GM08714 (cell line): ENCODE measurements around the gene CD244.

Experiments used
- H3K4me3 ChIP-seq: fragments of 200-500 bp; sonication (Bioruptor generic); 2 replicates; pipeline ENCODE4 v1.5.1; 2014; ENCODE audit warnings: mild to moderate bottlenecking, low read length, inconsistent platforms
- ZNF274 ChIP-seq: IDR thresholded peaks from 2 replicates; pipeline ENCODE4 v1.6.1; 2012; ENCODE audit warnings: mild to moderate bottlenecking, low read depth, low read length

The CD244 gene

DNA sequence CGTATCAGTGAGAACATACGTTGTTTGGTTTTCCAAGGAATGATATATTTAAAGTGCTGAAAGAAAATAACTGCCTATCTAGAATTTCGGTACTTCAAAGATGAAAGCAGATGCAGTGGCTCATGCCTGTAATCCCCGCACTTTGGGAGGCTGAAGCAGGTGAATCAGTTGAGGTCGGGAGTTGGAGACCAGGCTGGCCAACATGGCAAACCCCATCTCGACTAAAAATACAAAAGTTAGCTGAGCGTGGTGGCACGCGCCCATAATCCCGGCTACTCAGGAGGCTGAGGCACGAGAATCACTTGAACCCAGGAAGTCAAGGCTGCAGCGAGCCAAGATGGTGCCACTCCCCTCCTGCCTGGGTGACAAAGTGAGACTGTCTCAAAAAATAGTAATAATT lies 16.4 kb downstream of the CD244 start:
- H3K4me3 ChIP-seq, result no peak overlapping the region
- no peak for TF ChIP-seq ZNF274

DNA sequence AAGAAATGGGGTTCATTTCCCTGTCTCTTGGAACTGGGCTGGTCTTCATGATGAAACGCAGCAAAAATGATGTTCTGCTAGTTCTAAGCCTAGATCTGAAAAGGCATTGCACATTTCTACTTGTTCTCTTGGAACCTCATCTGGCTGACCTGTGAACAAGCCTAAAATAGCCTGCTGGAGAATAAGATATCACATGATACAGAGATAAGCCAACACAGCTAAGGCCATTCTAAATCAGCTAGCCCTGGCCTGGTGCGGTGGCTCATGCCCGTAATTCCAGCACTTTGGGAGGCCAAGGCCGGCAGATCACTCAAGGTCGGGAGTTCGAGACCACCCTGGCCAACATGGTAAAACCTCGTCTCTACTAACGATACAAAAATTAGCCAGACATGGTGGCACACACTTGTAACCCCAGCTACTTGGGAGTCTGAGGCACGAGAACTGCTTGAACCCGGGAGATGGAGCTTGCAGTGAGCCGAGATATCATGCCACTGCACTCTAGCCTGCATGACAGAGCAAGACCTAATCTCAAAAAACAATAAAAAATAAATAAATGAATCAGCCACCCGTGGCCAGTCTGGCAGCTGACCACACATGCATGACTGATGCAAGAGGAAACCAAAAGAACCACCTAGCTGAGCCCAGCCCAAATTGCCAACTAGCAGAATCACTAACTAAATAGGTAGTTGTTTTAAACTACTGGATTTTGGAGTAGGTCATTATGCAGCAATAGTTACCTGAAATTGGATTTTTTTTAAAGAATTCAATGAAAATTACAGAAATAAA lies 18.0 kb downstream of the CD244 start:
- no peak overlapping the region for H3K4me3 ChIP-seq
- TF ChIP-seq ZNF274, result no peak

DNA sequence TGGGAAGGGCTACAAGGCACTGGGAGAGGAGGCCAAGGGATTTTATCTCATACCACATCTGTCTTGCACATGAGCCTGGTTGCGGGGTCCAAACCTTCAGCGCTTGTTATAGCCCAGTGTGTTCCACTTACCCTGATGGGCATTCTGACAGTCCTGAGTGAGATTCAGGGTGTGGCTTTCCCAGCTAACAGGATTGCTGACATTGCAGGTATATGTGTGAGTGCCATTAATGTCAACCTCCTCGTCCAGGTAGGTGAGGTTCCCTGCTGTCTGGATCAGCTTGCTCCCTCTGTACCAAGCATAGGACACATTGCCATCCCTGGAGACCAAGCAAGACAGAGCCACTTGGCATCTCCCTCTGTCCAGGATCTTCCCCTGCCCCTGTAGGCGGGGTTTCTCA lies 21.6 kb downstream of the CD244 start:
- TF ChIP-seq ZNF274, result no peak
- H3K4me3 ChIP-seq, result no peak overlapping the region

DNA sequence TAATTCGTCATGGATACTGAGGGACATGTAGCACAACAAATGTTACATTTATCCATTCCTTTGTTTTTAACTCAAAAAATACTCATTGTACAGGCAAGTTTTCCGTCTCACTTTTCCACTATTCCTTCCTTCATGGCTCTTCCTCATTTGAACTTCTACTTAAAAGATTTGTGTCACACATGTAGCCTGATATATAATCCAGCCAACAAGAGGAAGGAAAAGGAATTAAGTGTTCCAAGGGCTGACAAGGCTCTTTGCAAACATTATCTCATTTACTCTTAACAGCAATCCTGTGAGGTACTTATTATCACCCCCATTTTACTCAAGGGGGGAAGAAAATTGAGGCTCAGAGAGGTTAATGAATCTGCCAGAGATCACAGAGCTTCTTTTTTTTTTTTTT lies 22.9 kb downstream of the CD244 start:
- no peak overlapping the region for H3K4me3 ChIP-seq
- no peak for TF ChIP-seq ZNF274

DNA sequence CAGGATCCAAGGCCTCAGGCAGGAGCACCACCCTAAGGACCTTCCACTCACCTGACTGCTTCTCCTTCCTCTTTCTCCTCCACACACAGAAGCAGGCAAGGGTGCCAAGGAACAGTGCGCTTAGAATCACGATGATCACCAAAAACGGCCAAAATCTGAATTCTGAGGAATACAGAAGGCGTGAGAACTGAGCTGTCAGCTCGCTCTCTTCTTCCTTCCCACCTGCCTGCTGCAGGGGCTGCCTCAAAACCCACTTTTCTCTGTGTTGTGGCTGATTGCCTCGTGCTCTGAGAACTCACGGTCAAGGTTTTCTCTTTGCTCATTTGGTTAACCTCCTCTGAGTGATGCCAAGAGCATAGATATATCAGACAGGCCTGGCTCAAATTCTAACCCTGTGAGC lies 23.8 kb downstream of the CD244 start:
- H3K4me3 ChIP-seq, result no peak overlapping the region
- TF ChIP-seq ZNF274, result no peak

DNA sequence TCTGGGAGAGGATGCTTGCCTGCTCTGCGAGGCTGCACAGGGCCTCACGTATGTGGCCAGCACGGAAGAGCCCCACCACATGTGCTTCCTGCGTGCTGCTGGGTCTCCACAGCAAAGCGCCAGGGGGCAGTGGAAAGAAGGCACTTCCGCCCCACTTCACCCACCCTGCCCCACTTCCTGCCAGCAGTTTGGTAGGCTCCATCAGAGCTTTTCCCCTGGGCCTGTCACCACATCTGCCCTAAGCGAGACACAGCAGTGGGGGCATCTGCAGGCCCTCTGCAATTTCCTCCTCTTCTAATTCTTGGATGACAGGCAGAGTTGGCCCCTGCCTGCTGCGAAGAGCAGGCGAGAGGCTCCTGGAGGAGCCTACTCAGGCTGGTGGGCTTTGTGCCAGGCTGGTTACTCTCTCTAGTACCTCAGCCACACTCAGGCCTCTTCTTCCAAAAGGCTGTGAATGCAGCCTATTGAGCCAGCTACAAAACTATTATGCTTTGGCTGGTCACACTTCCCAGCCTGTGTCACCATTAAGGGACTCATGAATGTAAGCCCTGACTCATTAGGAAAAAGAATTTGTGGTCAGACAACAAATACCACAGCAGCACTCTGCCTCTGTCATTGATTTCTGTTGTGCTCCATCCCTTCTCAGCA lies 25.0 kb downstream of the CD244 start:
- H3K4me3 ChIP-seq, result peak overlapping the region; percentile 5; the same call in 1 of the 2 replicates
- no peak for TF ChIP-seq ZNF274

DNA sequence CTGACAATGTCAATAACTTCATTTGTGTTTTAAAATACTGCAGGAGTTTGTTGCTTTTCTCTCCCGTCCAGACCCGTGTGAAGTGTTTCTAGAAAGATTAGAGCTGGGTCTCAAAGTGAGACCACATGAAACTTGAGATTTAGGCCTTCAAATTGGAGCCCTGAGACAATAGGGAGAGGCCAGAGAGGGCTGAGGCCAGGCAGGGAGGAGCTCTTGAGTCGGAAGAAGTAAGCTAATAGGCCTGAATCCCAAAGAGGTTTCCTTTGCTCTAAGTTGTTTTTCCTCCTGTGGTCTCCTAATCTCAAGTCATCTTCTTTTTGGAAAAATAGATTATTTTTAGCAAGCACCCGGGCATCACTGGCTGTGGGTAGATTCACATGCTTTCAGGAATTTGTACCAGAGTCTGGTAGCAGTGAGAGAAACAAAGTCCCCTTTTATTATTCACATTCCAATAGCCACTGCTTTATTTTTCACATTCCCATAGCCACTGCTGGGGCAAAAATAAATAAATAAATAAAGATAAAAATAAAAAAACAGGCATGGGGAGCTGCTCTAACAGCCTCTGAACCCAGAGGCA lies 25.6 kb downstream of the CD244 start:
- no peak overlapping the region for H3K4me3 ChIP-seq
- TF ChIP-seq ZNF274, result no peak

DNA sequence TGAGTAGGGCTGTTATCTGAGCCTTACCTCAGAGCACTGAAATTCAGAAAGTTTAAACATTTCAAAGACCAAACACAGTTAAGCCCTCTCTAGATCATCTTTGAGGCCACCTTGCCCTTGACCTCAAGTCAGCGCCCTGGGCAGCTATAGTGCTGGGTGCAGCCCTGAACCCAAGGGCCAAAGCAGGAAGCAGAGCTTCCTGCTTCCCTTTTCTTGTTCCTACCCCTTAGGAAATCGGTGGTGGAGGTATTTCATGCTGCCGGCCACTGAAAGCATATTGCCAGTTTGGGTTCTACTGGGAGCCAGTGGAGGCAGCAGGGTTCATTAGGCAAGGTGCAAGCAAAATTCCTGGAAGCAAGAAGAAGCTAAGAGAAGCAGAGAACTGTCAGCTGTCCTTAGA lies 26.1 kb downstream of the CD244 start:
- H3K4me3 ChIP-seq, result no peak overlapping the region
- no peak for TF ChIP-seq ZNF274

DNA sequence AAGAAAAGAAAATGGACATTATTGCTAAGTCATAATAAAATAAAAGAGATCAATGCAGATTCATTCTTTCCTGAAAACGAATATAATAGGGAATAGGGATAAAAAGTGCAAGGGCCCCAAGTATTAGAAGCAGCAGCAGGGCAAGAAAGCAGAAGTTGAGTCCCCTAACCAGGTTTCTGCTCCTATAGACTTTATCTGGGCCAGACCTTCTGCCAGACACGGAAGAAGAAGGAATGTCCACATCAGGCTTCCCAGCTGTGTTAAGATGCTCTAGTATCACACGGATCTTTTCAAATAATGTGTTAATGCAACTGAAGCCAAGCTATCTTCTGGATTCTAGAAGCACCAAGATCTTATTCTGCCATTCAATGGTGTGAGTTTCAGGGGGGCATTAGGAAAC lies 26.9 kb downstream of the CD244 start:
- TF ChIP-seq ZNF274, result no peak
- no peak overlapping the region for H3K4me3 ChIP-seq

DNA sequence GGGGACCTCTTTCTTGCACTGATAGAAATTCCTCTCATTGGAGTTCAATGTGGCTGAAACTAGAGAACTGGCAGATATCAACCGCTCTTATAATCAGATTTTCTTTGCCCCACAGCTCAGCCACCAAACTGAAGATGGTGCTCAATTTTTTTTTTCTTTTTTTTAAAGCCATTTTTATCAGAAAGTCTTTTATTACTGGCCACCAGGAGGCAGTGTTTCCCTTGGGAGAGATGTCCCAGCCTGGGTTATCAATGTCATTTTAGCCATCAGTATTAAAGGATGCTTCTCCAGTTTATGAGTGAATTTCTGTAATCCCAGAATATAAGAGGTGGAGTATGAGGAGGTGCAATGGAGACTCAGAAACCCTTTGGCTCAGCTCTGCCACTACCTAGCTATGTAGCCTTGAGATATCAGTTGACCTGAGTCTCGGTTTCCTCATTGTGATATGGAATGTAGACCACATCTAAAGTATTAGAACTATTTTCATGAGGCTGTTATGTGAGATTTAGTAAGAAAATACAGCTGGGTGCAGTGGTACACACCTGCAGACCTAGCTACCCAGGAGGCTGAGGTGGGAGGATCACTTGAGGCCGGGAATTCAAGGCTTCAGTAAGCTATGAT lies 27.6 kb downstream of the CD244 start:
- TF ChIP-seq ZNF274, result no peak
- no peak overlapping the region for H3K4me3 ChIP-seq

DNA sequence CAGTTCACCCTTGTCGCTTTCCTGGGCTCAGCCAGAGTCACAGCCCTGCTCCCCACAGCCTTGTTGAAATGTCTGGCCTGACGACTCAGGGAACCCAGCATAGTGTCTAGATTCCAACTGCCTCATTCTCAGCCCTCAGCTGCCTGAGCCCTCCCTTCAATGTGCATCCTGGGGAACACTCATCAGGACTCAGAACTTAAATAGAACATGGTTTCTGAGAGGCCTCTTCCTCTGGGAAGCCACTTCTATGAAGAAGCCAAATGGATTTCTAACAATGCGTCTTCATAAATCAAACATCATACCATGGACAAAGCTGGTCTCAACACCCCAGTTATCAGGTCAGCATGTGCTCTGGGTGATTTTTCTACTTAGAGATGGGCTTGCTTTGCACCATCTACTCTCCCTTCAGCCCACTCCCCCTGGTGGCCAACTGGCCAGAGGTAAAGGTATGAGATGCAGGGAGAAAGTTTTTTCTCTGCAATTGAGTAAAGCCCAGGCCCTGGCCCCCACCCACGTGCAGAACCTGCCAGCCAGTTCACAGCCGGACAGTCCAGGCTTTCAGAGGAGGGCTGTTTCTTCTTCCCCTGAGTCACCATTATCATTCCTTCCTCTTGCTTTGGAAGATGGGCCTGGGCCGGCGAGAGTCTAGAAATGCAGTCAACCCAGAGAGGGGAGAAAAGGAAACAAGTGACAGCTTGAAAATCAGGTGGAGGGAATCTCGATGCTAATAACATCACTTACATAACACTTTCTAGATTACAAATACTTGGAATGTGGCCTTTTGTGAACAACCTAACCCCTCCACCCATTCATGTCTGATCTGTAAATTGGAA lies 32.1 kb downstream of the CD244 start:
- no peak for TF ChIP-seq ZNF274
- H3K4me3 ChIP-seq, result no peak overlapping the region

DNA sequence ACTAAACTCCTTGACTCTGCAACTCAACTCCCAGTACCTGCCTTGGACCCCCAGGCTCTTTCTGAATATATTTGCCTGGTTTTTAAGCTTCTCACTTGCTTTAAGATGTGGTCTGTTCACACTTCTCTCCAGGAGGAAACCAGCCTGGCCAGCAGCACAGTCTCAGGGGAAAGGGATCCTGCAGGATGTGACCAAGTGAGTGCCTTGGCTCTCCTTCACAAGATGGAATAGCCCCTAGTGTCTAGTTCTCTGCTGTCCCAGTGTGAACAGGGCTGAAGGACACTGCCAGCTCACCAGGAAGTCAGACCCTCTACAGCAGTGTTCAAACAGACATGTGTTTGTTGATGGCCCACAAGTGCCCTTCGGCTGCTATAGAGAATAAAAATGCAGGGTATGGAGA lies 32.9 kb downstream of the CD244 start:
- no peak for TF ChIP-seq ZNF274

DNA sequence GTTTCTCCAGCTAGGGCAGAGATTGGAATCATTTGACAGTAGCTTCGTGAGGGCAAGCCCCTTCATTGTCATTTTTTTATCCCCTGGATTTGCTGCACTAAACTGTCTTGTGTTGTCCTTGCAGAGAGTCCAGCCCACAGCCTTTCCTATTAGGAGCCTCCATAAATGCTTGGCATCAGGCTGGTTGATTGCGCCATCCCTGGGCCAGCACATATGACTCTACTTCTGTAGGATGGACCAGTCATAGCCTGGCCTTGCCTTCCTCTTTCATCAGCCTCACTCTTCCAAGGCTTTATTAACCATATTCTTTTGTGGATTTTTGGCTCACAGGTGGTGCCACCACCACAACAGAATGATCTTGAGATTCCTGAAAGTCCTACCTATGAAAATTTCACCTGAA lies 35.3 kb downstream of the CD244 start:
- no peak overlapping the region for H3K4me3 ChIP-seq
- no peak for TF ChIP-seq ZNF274

More for the DNA sequence above, 32.9 kb downstream of the CD244 start:
- H3K4me3 ChIP-seq, result no peak overlapping the region

DNA sequence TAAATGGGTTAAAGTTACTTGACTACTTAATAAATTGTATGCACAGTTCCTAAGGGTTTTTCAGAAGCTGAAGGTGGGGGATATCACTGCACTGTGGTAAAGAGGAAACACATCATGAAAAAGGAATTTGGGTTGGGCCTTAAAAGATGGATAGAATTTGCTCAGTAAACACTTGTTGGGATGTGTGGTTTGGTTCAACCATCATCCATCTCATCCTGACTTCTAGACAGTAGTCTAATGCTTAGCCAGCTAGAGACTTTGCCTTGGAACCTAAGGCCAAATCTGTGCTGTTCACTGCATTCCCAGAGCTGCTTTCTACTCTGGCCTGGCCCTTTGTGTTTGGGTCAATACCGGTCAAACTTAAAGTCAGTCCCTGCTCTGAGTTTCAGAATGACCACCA lies 36.1 kb downstream of the CD244 start:
- no peak for TF ChIP-seq ZNF274

More for the DNA sequence above, 36.1 kb downstream of the CD244 start:
- no peak overlapping the region for H3K4me3 ChIP-seq
